NCI-H1436 treated with DMSO at 0.1 percent for 48 hours (cell line): Measurements from ENCODE around the gene TUT4.

Experiments
- DNase-seq: peaks from one replicate; lab custom pipeline; 2025; lab: John Stamatoyannopoulos, UW

The TUT4 gene

GRCh38 chr1:52472384-52472783 is 80.5 kb downstream of the TUT4 start:
- DNase-seq: no peak

- no peak for DNase-seq
These were observed 83.8 kb downstream of the TUT4 start for GRCh38 chr1:52469108-52469507.

GRCh38 chr1:52463891-52464290 is 89.0 kb downstream of the TUT4 start:
- DNase-seq: no peak

- no peak for DNase-seq
These were observed 91.1 kb downstream of the TUT4 start for GRCh38 chr1:52461821-52462220.

- no peak for DNase-seq
These were observed 92.2 kb downstream of the TUT4 start for GRCh38 chr1:52460694-52461093.

GRCh38 chr1:52455686-52456085 is 97.2 kb downstream of the TUT4 start:
- no peak for DNase-seq

GRCh38 chr1:52454779-52455178 is 98.1 kb downstream of the TUT4 start:
- DNase-seq: no peak

- no peak for DNase-seq
These were observed 98.8 kb downstream of the TUT4 start for GRCh38 chr1:52454127-52454526.

GRCh38 chr1:52444463-52444862 is 108.4 kb downstream of the TUT4 start:
- no peak for DNase-seq

GRCh38 chr1:52439976-52440375 is 112.9 kb downstream of the TUT4 start:
- DNase-seq: no peak

GRCh38 chr1:52436817-52437216 is 116.1 kb downstream of the TUT4 start:
- no peak for DNase-seq

GRCh38 chr1:52435650-52436049 is 117.2 kb downstream of the TUT4 start:
- DNase-seq: no peak

GRCh38 chr1:52435211-52435610 is 117.7 kb downstream of the TUT4 start:
- no peak for DNase-seq

- DNase-seq: no peak
These were observed 120.1 kb downstream of the TUT4 start for GRCh38 chr1:52432807-52433206.

- no peak for DNase-seq
These were observed 125.7 kb downstream of the TUT4 start for GRCh38 chr1:52427152-52427551.

- DNase-seq: no peak
These were observed 126.5 kb downstream of the TUT4 start for GRCh38 chr1:52426371-52426770.

GRCh38 chr1:52424813-52425212 is 128.1 kb downstream of the TUT4 start:
- DNase-seq: no peak

GRCh38 chr1:52424231-52424636 is 128.7 kb downstream of the TUT4 start:
- DNase-seq: no peak

- no peak for DNase-seq
These were observed 129.1 kb downstream of the TUT4 start for GRCh38 chr1:52423771-52424170.

- DNase-seq: no peak
These were observed 129.8 kb downstream of the TUT4 start for GRCh38 chr1:52423055-52423454.

- no peak for DNase-seq
These were observed 132.2 kb downstream of the TUT4 start for GRCh38 chr1:52420713-52421112.

GRCh38 chr1:52416811-52417210 is 136.1 kb downstream of the TUT4 start:
- DNase-seq: no peak

- no peak for DNase-seq
These were observed 137.9 kb downstream of the TUT4 start for GRCh38 chr1:52414942-52415341.

- no peak for DNase-seq
These were observed 139.4 kb downstream of the TUT4 start for GRCh38 chr1:52413410-52413989.

- no peak for DNase-seq
These were observed 147.9 kb downstream of the TUT4 start for GRCh38 chr1:52404975-52405338.
